Activated T-cell treated with anti-CD3 and anti-CD28 coated beads for 48 hours (primary cell): ENCODE results near the gene CFAP97D2.
"Not testable (repeated sequence)": the region's sequence is repeated elsewhere in the genome, so short reads cannot be mapped to it uniquely, and the experiment has no call there.

ENCODE experiments used
- DNase-seq: peaks from one replicate; pipeline ENCODE4 v3.0.0-alpha.2; 2020; ENCODE audit warnings: low read depth

CFAP97D2 gene

DNA sequence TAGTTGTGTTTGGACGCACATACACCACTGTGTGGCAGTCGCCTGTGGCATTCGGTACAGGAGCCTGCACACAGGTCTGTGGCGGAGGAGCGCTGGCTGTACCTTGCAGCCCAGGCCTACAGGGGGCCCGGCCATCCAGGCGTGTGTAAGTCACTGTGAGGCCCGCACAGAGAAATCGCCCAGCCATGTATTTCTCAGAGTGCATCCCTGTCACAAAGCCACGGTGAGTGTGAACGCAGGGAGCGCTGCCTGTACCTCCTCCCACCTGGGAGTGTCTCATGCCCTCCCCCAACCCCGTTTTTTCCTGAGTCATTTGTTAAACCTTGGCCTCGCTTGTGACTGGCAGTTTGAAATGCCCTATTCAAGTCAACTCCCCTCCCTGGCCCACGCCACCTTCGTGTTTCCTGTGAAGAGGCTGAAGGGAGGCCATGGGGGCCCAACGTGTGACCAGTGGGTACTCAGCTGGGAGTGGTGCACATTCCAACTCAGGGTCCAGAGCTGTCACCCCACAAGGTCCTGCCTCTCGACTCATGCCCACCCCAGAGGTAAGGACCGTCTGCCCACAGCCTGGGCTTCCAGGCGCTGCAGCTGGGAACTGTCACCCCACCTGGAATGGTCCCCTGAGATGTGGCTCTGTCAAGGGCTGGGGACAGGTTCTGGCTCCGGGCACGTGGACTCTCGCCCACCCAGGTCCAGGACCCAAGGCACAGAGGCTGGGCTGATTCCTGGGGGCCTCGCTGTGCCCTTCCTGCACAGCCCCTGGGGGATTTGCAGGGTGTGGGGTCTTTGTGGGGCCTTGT is 35.1 kb upstream of the CFAP97D2 start:
- DNase-seq = no peak

DNA sequence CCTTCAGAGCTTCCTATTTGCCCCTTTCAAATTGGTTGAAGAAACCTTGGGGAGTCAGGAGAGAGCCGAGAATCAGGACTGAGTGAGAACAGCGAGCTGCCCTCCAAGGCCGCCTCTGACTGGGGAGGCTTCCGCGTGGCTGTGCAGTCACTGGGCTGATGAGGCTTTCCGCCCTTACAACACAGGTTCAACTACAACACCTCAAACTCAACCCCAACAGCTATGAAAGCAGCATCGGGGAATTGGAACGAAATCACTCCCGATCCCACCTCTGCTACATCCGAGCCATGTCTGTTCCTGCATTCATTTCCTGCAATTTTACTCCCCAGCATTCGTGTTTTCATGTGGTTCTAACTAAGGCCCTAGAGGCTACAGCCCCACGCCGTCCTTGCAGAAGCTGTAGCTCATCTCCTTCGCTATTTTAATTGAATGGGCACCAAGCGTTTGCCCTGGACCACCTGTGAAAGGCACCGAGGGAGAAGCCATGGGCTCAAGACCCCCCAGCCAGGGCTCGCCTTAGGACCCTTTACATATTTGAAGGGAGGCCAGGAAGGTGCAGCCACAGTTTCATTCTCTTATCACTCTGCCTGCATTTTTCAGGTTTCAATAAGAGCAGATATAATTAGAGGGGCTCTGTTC is 34.3 kb upstream of the CFAP97D2 start:
- DNase-seq = no peak

DNA sequence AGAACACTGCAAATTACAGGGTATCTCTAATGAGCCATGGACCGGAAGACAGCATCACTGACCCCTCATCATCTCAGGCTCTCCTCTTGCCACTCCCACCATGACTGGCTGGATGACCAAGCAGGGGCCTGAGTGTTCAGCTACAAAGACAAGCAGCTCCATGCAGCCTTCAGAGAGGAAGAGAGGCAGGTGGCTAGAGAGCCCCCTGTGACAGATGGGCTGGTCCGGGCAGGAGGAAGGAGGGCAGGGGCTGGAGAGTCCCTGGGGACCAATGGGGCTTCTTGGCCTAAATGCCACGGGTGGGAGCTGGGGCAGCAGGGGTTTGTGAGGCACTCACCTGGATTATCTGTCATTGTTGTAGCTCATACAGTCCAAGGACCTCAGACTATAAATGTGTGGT is 33.8 kb upstream of the CFAP97D2 start:
- DNase-seq = no peak

DNA sequence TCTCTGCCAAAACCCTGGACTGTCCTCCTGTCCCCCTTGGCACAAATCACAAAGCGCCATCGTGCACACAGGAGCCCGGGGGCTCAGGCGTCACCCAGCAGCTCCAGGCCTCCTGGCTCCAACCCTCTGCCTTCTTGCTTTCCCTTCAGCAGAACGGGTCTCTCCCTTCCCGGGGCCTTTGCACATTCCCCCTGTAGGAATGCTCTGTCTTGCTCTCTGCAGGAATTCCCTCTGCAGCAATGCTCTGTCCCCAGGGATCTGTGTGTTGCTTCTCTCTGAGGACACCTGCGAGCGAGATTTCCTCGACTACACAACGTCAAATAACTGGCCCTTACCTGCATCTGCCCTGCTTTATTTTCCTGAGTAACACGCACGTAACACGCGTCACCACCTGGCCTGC is 33.3 kb upstream of the CFAP97D2 start:
- no peak for DNase-seq

DNA sequence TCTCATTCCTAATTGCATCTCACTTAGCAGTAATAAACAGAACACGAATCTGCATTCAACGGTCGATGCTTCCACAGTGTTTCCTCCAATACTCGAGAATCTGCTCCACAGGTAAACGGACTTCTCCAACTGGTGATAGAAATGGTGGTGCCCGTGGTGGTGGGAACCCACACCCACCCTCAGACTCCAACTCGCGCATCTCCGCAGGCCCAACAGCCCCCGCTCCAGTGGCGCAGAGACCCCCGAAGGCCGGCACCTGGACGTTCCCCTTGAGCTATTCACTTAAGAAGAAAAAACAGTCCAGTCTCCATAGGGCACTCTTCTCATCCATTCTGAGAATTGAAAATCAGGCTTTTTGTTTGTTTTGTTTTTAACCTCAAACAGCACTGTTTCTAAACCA is 32.9 kb upstream of the CFAP97D2 start:
- DNase-seq = no peak

DNA sequence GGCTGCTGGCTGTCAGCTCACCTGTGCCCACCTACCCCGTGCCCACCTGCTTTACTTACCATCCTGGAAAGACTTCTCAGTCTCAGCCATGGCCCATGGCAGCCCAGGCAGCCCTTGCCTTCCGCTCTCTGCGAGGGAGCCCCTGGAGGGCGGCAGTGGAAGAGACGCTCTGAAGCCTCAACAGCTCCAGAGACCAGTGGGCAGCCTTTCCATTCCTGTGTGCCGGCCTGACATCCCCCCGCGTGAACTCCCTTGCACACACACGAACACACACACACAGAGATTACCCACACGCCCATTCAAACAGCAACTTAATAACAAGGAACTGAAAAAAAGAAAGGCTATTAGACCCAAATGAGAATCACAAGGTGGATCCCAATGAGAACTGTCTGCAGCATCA is 32.4 kb upstream of the CFAP97D2 start:
- DNase-seq = no peak

DNA sequence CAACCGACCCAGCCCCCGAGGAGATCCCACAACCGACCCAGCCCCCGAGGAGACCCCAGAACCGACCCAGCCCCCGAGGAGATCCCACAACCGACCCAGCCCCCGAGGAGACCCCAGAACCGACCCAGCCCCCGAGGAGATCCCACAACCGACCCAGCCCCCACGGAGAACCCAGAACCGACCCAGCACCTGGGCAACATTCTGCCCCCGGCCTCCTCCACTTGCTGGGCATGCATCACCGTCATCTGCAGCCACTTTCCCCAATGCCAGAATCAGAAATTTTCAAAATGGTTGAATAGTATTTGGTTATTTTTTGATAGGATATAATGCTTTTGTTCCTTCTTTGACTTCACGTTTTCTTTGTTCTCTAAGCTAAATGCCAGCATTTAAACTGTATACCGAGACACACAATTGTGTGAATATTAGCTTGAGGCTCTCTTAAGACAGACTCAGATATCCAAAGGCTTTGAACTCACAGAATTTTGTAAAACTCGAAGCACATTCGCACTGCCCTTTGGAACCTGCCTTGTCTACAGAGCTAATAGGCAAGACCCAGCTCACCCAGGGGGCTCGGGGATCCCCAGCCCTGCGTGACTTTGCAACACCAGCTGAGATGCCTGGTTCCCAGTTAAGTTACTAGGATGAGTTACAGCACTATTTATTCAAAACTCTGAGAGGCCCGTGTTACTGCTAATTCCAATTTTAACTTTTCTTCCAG is 31.1 kb upstream of the CFAP97D2 start:
- DNase-seq = no peak

DNA sequence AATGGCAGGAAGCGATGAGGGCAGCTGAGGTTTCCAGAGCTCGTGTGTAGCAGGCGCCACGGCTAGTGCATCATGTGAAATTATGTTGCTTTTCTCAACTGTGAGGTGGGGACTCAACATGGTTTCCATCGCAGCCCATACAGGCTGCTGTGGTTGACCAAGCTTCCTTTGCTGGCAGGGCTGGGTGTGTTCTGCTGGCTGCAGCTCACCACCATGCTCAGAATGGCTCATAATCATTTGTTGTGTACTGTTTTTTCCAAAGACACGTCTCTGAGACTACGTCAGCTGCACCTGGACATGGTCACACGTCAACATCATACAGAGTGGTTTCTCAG is 30.6 kb upstream of the CFAP97D2 start:
- DNase-seq = peak; percentile 69

DNA sequence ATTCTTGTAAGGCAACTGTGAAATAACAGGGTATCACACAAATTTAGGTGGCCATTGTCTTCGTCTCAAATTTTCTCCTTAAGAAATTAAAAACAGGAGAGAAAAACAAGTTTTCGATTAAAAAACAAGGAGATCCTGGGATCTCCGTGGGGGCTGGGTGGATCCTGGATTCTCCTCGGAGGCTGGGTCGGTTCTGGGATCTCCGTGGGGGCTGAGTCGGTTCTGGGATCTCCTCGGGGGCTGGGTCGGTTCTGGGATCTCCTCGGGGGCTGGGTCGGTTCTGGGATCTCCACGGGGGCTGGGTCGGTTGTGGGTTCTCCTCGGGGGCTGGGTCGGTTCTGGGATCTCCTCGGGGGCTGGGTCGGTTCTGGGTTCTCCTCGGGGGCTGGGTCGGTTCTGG is 30.2 kb upstream of the CFAP97D2 start:
- DNase-seq = not testable (repeated sequence)

DNA sequence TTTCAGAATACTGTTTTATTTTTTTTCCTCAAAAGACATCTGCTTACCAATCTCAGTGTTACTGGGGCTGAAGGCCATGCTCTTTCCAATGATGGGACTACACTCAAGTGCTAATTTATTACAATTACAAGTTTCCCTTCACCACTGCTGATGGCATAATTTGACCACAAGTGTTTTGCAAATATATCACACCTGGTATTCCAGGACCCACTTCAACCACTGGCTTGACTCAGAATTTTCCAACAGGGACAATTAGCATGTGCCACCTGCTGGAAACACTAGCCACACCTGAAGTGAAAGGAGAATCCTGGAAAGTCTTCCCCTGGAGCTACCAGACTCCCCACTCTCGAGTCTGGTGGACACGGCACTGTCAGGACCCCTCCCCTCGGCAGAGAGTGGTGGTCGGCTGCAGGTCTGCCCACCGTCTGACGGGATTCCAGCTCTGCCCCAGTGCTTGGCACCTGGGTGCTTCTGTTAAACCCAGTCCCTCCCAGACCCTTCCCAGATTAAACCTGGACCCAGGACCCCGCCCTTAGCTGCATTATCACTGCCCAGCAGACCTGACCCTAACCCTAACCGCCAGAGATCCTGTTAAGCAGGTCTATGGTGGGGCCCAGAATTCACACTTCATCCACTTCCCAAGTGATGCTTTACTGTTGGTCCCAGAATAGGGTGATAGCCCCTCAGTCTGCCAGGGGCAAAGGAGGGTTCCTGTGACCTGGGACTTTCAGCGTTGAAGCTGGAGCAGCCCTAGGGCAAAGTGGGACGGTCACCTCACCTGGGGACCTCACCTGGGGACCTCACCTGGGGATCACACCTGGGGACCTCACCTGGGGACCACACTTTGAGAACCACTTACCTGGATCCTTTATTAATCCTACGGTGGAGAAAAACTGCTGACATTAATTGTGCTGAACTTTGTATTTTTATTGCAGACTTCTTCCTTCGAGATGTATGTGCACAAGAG is 29.0 kb upstream of the CFAP97D2 start:
- no peak for DNase-seq

DNA sequence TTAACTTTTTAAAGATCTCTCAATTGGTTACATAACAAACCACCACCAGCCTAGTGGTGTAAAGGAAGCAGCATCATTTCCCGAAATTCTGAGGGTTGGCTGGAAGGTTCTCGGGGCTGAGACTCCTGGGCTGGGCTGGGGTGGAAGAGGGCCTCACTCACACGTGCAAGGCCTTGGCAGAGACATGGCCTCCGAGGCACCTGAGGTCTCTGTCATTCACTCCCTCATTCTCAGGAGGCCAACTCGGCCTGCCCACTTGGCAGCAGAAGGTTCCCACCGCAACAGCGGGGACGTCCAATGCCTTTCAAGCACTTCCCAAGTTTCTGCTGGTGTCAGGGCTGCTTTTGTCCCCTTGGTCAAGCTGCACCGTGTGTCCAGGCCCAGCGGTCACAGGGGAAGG is 28.0 kb upstream of the CFAP97D2 start:
- no peak for DNase-seq

DNA sequence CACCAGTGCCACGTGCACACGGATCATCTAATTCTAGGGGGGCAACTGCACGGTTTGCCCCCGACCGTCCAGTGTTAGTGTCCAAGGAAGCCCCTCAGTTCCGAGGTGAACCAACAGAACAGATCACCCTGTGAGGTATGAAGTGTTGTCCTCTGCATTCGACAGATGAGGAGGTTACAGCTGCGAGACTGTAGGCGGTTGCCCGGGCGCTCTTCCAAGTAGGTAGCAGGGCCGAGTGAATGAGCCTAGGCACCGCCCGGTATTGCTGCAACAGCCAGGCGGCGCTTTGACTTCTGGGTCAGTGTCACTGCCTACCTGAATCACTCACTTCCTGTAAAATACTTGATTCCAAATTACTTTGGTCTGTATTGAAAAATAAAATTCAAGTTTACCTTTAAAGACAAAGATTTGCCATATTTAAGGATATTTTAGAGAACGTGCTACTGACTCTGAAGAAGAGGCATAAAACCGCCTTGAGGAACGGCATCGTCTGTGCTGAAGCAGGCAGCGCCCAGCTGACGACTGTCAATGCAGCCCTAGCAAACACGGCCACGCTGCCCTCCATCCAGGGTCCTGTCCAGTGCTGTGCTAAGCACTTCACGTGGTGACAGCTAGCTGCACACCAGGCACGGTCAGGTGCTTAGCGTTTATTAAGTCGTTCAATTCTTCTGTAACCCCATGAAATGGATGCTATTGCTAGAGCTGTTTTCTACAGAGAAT is 27.3 kb upstream of the CFAP97D2 start:
- DNase-seq = no peak

DNA sequence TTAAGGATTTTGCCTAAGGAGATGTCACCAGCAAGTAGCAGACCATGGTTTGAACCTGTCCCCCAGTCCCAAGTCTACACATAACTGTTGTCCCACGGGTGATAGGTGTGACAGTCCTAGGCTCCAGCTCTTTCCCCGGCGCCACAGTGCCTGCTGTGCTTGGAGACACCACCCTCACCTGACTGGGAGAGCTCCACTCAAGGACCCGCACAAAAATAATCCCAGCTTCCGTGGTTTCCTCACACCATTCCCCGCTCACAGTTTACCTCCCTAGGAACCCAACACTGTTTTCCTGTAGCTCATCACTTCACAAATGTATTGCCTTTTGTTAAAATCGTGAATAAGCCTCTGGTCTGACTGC is 26.8 kb upstream of the CFAP97D2 start:
- DNase-seq = no peak

DNA sequence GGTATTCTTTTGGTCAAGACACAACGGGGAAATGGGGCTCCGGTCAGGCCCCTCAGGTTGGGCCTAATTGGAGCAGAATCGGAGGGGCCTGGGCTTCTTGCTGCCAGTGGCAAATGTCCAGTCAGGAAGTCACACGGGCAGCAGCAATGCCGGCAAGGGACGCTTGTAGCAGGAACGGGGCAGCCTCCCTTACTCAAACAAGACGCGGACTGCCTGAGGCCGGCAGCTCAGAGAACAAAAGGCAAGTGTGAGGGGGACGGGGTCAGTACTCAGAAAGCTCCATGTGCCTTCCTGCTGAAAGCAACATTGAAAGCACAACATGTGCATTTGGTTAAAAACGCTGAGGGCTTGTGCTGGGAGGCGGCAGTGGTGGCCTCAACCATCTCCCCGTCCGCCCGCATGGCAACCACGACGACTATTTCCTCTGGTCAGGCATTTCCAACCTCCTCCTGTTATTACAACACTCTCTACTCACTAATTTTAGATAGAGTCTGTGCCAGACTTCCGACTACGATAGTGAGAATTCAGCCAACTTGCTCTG is 26.2 kb upstream of the CFAP97D2 start:
- DNase-seq = no peak

DNA sequence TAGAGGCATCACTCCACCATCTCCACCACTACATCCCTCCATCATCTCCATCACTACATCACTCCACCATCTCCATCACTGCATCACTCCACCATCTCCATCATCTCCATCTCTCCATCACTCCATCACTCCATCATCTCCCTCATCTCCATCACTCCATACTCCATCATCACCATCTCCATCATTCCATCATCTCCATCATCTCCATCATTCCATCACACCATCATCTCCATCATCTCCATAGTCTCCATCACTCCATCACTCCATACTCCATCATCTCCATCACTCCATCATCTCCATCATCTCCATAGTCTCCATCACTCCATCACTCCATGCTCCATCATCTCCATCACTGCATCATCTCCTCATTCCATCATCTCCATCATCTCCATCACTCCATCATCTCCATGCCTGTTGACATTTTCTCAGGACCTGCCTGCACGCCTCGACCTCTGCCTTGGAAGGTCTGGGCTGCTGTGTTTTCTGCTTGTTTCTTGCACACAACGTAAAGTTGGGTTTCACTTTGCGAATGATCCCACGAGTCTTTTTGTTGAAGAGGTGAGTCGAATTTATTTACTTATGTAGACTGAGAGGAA is 25.5 kb upstream of the CFAP97D2 start:
- DNase-seq = no peak

DNA sequence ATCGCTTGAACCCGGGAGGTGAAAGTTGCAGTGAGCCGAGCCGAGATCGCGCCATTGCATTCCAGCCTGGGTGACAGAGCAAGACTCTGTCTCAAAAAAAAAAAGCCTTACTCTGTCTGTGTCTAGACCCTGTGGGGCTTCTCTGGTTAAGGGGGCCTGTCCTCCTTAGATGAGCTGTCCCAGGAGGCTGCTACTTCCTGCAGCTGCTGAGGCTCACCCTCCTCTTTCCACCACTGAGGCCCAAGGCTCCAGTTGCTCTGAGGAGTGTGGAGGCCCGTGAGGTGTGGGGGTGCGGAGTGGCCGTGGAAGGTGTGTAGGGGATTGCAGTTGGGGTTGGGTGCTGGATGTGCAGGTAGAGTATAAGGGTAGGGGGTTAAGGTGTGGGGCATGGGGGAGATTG is 24.6 kb upstream of the CFAP97D2 start:
- no peak for DNase-seq

DNA sequence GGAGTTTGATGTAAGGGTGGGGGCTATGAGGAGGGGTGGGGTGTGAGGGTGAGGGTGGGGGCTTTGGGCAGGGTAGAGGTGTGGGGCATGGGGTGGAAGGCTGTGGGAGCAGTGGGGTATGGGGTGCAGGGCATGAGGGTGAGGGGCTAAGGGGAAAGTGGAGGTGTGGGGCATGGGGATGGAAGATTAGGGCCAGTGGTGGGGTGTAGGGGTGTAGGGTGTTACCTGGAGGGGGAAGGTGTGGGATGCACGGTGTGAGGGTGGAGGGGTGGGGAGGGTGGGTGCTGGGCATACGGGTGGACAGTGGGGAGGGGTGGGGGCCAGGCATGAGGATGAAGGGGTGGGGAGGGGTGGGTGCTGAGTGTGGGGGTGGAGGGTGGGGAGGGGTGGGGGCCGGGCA is 23.7 kb upstream of the CFAP97D2 start:
- DNase-seq = no peak

DNA sequence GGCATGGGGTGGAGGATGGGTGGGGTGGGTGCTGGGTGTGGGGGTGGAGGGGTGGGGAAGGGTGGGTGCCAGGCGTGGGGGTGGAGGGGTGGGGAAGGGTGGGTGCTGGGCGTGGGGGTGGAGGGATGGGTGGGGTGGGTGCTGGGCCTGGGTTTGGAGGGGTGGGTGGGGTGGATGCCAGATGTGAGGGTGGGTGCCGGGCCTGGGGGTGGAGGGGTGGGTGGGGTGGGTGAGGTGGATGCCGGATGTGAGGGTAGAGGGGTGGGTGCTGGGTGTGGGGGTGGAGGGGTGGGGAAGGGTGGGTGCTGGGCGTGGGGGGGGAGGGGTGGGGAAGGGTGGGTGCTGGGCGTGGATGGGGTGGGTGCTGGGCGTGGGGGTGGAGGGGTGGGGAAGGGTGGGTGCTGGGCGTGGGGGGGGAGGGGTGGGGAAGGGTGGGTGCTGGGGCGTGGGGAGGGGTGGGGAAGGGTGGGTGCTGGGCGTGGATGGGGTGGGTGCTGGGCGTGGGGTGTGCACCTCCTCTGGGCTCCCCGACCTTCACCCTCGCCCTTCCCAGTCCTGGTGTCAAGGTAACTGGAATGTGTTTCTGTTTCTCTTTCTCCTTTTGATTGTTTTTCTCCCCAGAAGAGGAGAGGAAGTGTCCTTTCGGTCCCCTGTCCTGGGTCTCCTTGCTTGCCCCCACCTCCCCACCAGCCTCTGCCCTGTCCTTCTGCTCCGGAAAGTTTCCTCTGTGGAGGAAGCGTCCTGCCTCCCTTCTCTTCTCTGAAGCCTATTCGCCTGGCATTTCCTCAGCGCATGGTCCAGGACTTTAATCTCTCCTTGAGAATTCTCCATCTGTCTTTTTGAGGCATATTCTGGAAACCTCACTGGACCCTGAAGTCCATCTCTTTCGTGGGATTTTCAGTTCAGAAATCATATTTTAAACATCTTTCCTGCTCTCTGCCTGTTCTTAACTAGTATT is 22.9 kb upstream of the CFAP97D2 start:
- DNase-seq = no peak

DNA sequence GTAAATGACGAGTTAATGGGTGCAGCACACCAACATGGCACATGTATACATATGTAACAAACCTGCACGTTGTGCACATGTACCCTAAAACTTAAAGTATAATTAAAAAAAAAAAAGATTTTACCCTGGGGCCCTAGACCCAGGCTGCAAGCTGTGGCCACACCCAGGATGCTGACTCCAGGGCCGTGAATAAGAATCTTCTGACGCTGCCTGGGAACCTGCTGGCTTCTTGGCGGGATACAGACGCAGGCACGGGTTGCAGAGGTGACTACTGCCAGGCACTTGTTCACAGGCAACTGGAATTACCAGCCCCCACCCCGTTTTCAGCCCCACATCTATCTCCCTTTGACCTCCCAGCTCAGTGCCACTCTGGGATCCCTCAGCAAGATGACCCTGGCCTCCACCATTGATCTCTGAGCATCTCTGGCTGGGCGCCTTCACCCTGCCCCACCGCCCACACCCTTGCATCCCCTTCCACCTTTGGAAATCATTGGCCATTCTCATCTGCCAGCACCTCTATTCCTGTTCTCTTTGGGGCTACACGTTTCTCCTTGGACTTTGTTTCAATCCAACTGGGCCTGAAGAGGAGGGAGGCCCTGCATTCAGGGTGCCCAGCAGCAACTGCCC is 21.1 kb upstream of the CFAP97D2 start:
- DNase-seq = no peak
